Endometrial microvascular endothelial cells (primary cell): ENCODE measurements around the gene ENO3. TPM values are rescaled to one million over a fixed set of nuclear protein-coding genes. Genes with fewer than 3 reads are reported as not detected.

Source experiments
- in situ Hi-C: cut with HindIII; loops from 2 replicates; pipeline ENCODE4 v1.10.0; 2017; ENCODE audit warnings: low sequenced_read_pairs, low pct_unique_long_range_greater_than_20kb; ENCODE audit errors: inconsistent ontology term
- total RNA-seq: library from RNA; depleted of rRNA; stranded (reverse); fragments of >200 nt; gene quantifications from one replicate; pipeline ENCODE4 v1.2.3, GENCODE V29; 2015; ENCODE audit errors: inconsistent ontology term

Gene ENO3
- total RNA-seq, 1 donor from 2014 or later, result not detected

DNA sequence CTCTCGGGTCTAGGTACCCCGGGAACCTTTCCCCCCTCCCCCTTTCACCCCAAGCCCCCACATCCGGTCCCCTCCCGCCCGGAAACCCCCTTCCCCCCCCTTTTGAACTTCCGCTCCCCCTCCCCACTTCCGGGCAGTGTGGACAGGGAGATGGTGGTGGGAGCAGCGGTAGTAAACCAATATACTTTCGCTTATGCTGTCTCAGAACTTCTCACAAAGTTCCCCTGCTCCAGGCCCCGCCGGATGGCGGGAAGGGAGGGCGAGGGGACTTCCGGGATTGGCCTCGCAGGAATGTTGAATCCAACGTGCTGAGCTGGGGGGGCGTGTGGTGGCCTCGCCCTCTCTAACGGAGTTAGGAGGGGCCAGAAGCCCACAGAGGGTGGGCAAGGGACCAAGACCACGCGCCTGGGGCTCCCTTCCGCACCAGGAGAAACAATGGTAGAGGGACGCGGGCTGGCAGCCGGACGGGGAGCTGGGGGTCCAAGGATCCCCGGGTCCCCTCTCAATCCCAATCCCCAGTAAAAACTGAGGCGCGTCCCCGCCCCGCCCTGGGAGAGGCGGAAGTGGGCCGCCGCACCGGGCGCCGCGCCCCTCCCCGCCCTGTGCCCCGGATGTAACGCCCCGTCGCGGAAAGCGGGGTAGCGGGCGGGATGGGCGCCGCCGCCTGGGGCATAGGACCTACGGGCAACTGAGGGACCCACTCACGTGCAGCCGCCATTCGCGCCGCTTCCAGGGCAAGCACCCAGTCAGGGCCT is 3.3 kb upstream of the ENO3 start:
- in situ Hi-C loops, result no loop called here

GRCh38 chr17:4948166-4948930 is 2.6 kb upstream of the ENO3 start, which contains the start of gene PFN1:
Gene PFN1, minus strand, starts transcription at chr17:4948530. Its CDS starts 136 bp downstream, at chr17:4948394.
- in situ Hi-C loops, result no loop called here

GRCh38 chr17:4948931-4949320 is 2.0 kb upstream of the ENO3 start:
- in situ Hi-C loops, result no loop called here

DNA sequence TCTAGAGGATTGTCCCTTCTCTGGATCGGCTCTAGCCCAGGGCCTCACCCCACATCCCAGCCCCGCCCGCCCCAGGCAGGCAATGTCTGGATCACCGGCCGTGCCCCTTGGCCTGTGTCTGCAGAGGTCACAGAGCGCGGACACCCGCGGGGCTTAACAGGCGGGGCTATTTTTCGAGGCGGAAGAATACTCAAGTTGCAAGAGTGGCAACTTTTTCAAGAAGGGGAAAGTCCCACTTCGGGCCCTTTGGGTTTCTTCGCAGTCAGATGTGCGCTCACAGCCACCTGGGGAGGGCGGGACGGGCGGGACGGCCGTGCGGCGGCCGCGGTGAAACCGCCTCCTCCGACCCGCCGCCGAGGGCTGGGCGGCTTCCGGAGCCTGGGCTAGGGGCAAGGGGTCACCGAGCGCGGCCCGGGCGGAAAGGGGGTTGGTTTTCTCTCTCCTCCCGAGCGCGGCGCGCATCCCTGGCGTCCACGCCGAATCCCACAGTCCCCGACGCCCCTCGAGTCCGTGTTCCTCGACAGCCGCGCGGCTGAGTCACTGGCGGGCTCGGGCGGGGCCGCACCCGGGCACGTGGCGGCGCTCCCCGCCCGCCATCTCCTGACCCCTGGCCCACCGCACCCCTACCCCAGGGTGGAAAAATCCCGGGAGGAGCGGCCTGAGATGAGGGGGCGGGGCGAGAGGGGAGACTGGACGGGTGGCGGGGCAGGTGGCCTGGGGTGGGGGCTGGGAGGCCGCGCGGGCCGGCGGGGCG is 1.4 kb upstream of the ENO3 start:
- in situ Hi-C loops, result no loop called here

DNA sequence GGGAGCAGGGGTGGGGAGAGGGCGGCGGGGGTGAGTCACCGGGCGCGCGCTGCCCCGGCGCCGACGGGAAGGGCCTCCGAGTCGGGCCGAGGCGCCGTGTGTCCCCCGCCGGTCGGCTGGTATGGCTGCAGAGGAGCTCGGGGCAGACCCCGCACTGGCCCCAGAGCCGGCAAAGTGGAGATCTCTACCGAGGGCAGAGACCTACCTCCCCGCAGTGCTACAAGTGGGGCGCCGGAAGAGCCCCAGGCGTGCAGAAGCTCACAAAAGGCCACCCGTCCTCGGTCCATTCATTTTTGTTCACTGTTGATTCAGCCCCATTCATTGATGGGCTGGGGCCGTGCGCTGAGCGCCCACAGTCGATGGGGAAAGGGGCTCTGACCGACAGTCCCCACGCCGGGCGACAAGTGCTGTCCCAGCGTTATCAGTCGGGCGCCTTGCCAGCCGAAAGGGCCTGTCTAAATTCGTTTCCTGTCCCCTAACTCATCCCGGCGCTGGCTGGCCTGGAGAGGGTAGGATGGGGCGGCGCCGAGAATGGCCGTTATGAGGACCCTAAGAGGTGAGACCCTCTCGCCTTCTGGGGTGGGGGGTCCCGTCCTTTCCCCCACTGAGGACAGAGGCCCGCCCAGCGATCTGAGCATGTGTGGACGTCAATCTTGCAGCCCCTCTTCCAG is 709 bp upstream of the ENO3 start:
- in situ Hi-C loops, result no loop called here

DNA sequence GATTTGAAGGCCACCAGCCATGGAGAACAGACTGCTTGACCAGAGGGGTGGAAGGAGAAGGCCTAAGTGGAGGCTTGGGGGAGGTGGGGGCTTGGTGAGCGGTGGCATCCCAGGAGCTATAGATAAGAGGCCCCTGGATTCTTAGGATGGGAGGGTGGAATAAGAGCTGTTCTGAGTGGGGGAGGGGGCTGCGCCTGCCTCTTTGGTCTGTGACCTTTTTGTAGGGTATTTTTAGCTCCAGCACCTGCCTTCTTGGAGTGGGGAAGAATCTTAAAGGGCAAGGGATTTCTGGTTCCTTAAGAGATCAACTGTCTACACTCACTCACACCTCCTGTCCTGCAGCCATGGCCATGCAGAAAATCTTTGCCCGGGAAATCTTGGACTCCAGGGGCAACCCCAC is 567 bp downstream of the ENO3 start:
- in situ Hi-C loops, result no loop called here

GRCh38 chr17:4953451-4953961 is 2.6 kb downstream of the ENO3 start:
- in situ Hi-C loops, result no loop called here

DNA sequence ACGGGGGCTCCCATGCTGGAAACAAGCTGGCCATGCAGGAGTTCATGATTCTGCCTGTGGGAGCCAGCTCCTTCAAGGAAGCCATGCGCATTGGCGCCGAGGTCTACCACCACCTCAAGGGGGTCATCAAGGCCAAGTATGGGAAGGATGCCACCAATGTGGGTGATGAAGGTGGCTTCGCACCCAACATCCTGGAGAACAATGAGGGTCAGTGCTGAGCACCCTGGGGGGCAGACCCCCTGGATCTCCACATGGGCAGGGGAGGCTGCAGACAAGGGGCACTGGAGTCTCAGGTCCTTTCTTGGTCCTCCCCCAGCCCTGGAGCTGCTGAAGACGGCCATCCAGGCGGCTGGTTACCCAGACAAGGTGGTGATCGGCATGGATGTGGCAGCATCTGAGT is 4.2 kb downstream of the ENO3 start:
- in situ Hi-C loops, result no loop called here

DNA sequence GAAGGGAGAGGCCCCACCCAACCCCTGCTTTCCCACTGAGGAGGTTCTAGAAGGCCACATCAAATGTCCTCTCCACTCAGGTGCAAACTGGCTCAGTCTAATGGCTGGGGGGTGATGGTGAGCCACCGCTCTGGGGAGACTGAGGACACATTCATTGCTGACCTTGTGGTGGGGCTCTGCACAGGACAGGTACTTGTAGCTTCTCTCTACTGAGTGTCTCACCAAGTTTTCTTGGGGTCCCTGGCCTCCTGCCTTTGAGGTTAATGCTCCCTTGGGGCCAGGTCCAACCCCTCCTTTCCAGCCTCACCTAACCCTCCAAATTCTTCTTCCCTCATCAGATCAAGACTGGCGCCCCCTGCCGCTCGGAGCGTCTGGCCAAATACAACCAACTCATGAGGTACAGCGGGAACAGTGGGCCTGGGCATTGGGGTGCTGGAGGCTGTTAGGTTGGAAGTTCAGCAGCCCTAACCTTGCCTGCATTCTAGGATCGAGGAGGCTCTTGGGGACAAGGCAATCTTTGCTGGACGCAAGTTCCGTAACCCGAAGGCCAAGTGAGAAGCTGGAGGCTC is 5.7 kb downstream of the ENO3 start:
- in situ Hi-C loops, result no loop called here

DNA sequence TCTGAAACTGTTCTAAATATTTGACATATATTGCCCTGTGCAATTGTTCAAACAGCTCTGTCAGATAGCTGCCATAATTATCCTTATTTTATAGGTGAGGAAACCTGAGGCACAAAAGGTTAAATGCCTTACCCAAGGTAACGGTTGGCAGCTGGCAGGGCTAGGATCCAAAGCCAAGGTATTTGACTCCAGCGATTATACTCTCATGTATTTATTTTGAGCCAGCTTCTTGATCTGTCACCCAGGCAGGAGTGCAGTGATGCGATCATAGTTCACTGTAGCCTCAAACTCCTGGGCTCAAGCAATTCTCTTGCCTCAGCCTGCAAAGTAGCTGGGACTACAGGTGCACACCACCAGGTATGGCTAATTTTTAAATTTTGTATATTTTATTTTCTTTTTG is 7.2 kb downstream of the ENO3 start:
- in situ Hi-C loops, result no loop called here

- in situ Hi-C loops, result no loop called here
These were observed 8.5 kb downstream of the ENO3 start for GRCh38 chr17:4959261-4959965.

- in situ Hi-C loops, result no loop called here
These were observed 9.5 kb downstream of the ENO3 start for GRCh38 chr17:4960279-4960922.

DNA sequence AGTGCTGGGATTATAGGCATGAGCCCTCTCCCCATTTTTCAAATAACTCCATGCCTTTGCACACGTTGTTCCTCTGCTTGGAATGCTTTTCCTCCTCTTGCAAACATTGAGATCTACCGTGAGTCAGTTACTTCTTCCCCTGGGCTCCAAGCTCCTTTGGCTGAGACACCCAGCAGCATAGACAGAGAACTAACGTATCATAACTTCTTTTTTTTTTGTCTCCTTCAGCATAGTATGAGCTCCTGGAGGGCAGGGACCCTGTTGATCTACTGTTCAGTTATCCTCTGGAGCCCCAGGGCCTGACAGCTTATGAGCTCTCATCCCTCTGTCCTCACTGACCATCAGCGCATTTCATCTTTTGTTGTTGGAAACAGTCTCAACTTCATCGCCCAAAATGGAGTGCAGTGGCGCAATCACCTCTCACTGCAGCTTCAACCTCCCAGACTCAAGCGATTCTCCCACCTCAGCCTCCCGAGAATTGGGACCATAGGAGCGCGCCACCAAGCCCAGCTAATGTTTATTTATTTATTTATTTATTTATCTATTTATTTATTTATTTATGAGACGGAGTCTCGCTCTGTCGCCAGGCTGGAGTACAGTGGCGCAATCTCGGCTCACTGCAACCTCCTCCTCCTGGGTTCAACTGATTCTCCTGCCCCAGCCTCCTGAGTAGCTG is 14.5 kb downstream of the ENO3 start:
- in situ Hi-C loops, result no loop called here

- in situ Hi-C loops, result no loop called here
These were observed 16.1 kb downstream of the ENO3 start for GRCh38 chr17:4966844-4967538.

DNA sequence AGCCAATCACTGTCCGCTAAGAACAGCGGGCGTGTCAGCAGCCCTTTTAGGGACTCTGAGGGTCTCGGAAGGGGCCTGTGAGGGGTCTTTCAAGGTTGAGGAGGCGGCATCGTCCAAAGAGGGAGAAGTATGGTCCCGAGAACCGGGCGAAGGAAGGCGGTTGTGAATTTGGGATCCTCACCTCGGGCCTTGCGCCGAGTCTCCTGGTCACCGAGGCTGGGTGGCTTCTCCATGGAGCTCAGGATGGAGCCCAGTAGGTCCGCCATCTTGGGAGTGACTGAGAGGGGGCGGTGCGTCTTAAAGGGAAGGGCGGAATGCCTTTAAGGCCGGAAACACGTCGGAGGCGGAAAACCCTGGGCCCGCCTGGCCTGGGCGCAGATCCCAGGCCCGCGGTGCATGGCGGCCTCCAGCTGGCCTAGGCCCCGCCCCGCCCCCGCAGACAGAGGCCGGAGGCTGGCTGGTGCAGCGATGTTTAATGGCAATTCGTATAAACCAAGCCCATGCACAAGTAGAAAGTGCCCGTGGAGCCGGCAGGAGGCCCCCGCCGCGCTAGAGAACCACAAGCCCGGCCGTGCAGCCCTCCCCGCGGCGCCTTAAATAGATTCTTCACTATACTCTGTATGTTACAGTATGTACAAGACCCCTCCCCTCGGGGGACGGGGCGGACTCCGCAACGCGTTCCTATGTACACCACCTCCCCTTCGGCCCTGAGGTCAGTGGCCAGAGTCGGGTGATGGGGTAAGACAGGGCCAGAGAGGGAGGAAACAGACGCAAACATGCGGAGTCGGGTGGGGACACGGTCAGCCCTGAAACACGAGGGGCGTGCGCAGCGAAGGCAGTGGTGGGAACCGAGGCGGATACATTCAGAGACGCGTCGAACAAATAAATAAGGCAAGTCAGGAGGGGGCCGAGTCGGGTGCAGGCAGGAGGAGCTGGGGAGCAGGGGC is 16.9 kb downstream of the ENO3 start, which contains the start of gene SPAG7:
Gene SPAG7 (minus strand): TSS at position 279 of the 947 bp plus-strand sequence. CDS start 13 bp downstream, at position 266.
- in situ Hi-C loops, result no loop called here
